HL-60 (cell line): ENCODE data around the gene NECTIN4.

ENCODE experiments used
- DNase-seq, 2 experiments: peaks; one replicate each; pipeline ENCODE4 v3.0.0-alpha.2; 2010 to 2020; ENCODE audit warnings: low read depth in 1 of 2, low spot score in 1 of 2
- H3K27ac ChIP-seq: fragments of 250-450 bp; sonication (Bioruptor Pico); replicated peaks from 2 replicates; pipeline ENCODE4 v1.5.1; 2020; ENCODE audit warnings: mild to moderate bottlenecking, moderate library complexity
- H3K27me3 ChIP-seq: fragments of 250-450 bp; sonication (Bioruptor Pico); 2 replicates; pipeline ENCODE4 v1.5.1; 2021; ENCODE audit warnings: mild to moderate bottlenecking, moderate library complexity; ENCODE audit not compliant: insufficient read depth, poor library complexity, severe bottlenecking
- H3K4me3 ChIP-seq: replicated peaks from 2 replicates; pipeline ENCODE4 v1.5.1; 2011; ENCODE audit warnings: mild to moderate bottlenecking, control low read depth, low read length; ENCODE audit not compliant: insufficient read depth
- GABPA ChIP-seq: IDR thresholded peaks from 2 replicates; pipeline ENCODE4 v1.6.1; 2012; ENCODE audit warnings: low read depth
- POLR2AphosphoS5 ChIP-seq: IDR thresholded peaks from 2 replicates; pipeline ENCODE4 v1.6.1; 2012; ENCODE audit warnings: low read depth
- SPI1 ChIP-seq: IDR thresholded peaks from 2 replicates; pipeline ENCODE4 v1.6.1; 2012; ENCODE audit warnings: low read depth, mild to moderate bottlenecking, borderline replicate concordance
- TF ChIP-seq, protein P1 (sequence below): IDR thresholded peaks from one replicate; pipeline ENCODE4 v1.5.1; 2011; ENCODE audit warnings: low read length, control low read depth, inconsistent platforms; ENCODE audit not compliant: insufficient read depth
- TF ChIP-seq, protein P2 (sequence below): IDR thresholded peaks from 2 replicates; pipeline ENCODE4 v1.6.1; 2012; ENCODE audit warnings: low read depth; ENCODE audit not compliant: insufficient replicate concordance

NECTIN4 gene

DNA sequence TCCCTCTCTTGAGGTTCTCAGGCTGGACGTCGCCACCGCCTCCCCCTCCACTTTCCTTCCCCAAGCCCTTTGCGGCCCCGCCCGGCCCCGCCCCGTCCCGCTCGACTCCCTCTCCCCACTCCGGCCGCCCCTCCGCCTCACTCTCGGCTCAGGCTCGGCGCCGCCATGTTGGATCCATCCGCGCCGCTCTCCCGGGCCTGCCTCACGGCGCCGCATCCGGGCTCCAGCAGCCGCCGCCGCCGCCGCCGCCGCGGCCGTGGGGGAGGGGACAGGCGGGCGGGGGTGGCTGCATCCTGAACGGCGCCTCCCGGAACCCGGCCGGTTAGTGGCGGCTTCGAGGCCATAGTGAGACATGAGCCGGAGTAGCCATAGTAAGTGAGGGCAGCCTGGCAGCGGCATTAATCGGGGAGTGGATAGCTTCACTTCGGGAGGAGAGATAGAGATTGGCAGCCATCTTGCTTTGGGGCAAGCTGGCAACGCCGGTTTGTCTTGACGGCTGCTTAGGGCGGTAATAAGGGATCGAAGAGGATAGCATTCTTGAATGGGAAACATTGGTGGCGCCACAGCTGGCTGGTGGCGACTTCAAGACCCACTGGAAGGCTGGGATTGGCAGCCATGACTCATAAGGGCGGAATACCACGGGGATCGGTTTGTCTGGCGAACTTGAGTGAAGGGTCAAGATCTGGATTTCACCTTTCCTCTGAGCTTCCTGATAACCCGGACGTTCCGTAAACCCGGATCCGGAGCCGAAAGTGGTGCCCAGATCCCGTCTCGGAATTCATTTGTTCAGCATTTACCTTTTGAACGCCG, 43.3 kb upstream of the NECTIN4 start, which contains the start of gene DEDD:
Gene DEDD (minus strand): TSS at position 258 of the 810 bp plus-strand sequence. CDS start 8,205 bp downstream, outside the sequence.
- Histone ChIP-seq H3K4me3 (peak within 1 kb of the TSS; percentile 95), H3K27me3 (no peaks in the 10 kb centered on the region), H3K27ac (peak within 1 kb of the TSS; percentile 75)
- DNase-seq, result peak; percentile 92 to 97
- TF ChIP-seq SPI1 (no peak), GABPA (peak; percentile 28), POLR2AphosphoS5 (0 out of 2 replicates have a peak, but pooled peaks have one; percentile 38)
- TF ChIP-seq, protein P1, sequence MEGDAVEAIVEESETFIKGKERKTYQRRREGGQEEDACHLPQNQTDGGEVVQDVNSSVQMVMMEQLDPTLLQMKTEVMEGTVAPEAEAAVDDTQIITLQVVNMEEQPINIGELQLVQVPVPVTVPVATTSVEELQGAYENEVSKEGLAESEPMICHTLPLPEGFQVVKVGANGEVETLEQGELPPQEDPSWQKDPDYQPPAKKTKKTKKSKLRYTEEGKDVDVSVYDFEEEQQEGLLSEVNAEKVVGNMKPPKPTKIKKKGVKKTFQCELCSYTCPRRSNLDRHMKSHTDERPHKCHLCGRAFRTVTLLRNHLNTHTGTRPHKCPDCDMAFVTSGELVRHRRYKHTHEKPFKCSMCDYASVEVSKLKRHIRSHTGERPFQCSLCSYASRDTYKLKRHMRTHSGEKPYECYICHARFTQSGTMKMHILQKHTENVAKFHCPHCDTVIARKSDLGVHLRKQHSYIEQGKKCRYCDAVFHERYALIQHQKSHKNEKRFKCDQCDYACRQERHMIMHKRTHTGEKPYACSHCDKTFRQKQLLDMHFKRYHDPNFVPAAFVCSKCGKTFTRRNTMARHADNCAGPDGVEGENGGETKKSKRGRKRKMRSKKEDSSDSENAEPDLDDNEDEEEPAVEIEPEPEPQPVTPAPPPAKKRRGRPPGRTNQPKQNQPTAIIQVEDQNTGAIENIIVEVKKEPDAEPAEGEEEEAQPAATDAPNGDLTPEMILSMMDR, result no peak
- TF ChIP-seq, protein P2, sequence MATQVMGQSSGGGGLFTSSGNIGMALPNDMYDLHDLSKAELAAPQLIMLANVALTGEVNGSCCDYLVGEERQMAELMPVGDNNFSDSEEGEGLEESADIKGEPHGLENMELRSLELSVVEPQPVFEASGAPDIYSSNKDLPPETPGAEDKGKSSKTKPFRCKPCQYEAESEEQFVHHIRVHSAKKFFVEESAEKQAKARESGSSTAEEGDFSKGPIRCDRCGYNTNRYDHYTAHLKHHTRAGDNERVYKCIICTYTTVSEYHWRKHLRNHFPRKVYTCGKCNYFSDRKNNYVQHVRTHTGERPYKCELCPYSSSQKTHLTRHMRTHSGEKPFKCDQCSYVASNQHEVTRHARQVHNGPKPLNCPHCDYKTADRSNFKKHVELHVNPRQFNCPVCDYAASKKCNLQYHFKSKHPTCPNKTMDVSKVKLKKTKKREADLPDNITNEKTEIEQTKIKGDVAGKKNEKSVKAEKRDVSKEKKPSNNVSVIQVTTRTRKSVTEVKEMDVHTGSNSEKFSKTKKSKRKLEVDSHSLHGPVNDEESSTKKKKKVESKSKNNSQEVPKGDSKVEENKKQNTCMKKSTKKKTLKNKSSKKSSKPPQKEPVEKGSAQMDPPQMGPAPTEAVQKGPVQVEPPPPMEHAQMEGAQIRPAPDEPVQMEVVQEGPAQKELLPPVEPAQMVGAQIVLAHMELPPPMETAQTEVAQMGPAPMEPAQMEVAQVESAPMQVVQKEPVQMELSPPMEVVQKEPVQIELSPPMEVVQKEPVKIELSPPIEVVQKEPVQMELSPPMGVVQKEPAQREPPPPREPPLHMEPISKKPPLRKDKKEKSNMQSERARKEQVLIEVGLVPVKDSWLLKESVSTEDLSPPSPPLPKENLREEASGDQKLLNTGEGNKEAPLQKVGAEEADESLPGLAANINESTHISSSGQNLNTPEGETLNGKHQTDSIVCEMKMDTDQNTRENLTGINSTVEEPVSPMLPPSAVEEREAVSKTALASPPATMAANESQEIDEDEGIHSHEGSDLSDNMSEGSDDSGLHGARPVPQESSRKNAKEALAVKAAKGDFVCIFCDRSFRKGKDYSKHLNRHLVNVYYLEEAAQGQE, result peak; percentile 8

DNA sequence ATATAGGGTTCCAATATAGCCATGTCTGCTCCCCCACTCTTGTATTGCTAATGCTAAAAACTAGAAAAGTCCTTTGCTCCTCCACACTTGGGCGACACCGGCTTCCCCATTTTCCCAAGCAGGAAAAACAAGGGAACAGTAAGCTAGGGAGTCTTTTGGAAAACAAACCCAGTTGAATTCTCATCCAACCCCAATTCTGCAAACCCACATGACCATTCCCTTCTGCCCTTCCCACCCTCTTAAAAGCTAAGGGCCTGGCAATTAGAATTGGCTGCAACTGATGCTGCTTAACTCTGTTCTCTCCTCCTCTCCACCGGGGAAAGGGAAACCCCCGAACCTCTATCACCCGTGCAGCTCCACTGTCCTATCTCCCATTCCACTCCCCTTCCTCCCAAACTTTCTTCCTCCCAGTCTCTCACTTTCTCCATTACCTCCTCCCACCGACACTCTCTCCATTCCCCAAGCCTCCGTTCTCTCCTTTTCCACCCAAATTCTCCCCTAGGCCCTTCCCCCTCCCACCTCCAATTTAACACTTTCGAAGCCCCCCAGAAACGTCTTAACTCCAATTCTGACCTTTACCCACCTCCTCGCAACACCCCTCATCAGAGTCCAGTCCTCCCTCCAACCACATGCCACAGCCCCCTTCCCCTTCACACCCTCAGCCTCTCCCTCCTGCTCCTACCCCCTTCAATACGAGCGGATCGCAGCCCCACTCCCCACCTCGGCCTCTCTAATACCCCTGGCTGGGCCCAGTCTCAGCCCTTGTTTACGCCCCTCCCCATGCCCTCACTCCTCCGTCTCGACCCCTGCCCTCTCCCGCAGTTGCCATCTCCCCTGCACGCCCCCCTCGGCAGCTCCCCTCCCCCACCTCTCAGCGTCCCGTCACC, 42.4 kb upstream of the NECTIN4 start:
- H3K27ac ChIP-seq, result peak overlapping the region; percentile 75
- H3K27me3 ChIP-seq, result no peaks in the 10 kb centered on the region
- H3K4me3 ChIP-seq, result peak overlapping the region; percentile 95
- no peak for DNase-seq
- no peak for TF ChIP-seq SPI1
- no peak for TF ChIP-seq POLR2AphosphoS5
- no peak for TF ChIP-seq GABPA
- TF ChIP-seq, protein P2, result no peak
- TF ChIP-seq, protein P1, result no peak

DNA sequence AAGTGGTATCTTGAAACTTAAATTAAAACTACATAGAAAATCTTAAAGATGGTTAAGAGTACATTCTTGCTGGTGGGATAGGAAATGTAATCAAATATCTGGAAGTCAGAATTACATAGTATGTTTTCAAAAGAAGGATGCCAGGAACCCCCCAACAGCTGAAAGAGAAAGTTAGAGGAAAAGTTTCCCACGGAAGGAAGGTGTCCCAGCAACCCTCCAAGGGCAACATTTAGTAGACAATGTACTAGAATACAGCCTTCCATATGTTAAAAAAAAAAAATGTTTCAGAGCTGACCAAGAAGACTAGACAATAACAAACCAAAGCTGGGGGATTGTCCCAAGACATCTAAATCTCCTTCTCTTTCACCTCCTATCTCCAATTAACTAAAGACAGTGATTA, 40.9 kb upstream of the NECTIN4 start:
- no peak for DNase-seq
- H3K27me3 ChIP-seq, result no peaks in the 10 kb centered on the region
- H3K27ac ChIP-seq, result no peak overlapping the region
- TF ChIP-seq POLR2AphosphoS5, result no peak
- TF ChIP-seq GABPA, result no peak
- TF ChIP-seq, protein P2, result no peak
- TF ChIP-seq SPI1, result no peak
- TF ChIP-seq, protein P1, result no peak
- no peak overlapping the region for H3K4me3 ChIP-seq
